NCI-H1048 (cell line): Measurements from ENCODE around the gene MCM3AP.
"Not testable (repeated sequence)": the region's sequence is repeated elsewhere in the genome, so short reads cannot be mapped to it uniquely, and the experiment has no call there.

Experiments used
- DNase-seq: peaks from one replicate; lab custom pipeline; 2025; lab: John Stamatoyannopoulos, UW

Gene MCM3AP

DNA sequence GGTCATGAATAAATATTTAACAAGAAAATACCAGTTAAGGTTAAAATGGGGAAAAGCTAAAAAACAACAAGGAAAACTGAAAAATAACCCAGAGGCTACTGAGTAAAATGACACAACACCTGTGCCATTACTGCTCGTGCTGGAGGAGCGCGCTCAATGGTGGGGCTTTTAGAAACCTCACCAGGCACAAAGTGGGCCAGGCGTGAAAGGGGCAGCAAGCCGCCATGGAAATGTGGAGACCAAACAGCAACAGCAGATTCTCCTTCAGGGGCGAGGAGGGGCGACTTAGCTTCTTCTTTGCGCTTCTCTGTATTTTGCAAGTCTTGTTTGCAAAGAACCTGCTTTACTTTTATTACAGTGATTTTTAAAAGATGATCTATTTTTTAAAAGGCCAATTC, 82.2 kb downstream of the MCM3AP start:
- DNase-seq = no peak

- DNase-seq = no peak
Measured at GRCh38 chr21:46202592-46203202, 82.7 kb downstream of the MCM3AP start.

DNA sequence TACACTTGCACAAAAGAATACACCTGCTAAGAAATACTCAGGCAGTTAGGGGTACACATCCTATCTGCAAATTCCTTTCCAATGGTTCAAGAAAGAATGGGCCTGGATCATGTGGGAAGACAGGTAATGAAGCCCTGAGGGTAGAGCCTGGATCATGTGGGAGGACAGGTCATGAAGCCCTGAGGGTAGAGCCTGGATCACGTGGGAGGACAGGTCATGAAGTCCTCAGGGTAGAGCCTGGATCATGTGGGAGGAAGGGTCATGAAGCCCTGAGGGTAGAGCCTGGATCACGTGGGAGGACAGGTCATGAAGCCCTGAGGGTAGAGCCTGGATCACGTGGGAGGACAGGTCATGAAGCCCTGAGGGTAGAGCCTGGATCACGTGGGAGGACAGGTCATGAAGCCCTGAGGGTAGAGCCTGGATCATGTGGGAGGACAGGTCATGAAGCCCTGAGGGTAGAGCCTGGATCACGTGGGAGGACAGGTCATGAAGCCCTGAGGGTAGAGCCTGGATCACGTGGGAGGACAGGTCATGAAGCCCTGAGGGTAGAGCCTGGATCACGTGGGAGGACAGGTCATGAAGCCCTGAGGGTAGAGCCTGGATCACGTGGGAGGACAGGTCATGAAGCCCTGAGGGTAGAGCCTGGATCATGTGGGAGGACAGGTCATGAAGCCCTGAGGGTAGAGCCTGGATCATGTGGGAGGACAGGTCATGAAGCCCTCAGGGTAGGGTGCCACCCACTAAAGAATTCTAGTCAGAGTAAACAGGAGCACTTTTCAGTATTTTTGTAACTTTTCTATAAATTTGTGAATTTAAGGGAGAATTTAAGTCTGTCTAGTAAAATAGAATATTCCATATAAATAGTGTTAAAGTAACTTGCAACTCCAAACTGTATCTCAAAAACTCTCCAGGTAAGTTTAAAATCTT, 84.3 kb downstream of the MCM3AP start:
- not testable (repeated sequence) for DNase-seq

- no peak for DNase-seq
Measured at GRCh38 chr21:46199436-46200373, 85.7 kb downstream of the MCM3AP start.

GRCh38 chr21:46196733-46197132, 88.7 kb downstream of the MCM3AP start:
- no peak for DNase-seq

DNA sequence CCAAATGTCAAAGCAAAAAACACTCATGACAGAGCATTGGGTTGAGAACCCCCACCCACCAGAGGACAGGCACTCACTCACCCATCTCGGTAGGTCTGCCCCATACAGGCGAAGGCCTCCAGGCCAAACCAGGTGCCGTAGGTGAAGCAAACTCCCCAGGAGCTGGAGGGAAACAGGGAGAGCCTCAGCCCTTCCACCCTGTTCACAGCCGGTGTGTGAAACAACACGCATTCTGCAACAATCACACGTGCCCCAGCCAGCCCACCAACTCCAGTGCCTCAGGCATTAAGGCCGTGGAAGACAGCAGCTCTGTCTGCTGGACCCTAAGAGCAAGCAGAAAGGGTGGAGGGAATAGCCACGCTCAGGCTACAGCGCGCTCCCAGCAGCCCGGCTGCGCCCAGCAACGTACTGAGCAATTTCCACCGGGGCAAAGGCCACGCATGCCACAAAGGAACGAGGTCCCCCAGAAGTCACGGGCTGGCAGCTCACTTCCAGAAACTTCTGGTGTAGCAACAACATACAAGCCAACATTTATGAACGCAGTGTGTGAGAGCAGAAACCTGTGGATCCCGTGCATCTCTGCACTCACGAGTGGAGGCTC, 89.7 kb downstream of the MCM3AP start:
- no peak for DNase-seq

DNA sequence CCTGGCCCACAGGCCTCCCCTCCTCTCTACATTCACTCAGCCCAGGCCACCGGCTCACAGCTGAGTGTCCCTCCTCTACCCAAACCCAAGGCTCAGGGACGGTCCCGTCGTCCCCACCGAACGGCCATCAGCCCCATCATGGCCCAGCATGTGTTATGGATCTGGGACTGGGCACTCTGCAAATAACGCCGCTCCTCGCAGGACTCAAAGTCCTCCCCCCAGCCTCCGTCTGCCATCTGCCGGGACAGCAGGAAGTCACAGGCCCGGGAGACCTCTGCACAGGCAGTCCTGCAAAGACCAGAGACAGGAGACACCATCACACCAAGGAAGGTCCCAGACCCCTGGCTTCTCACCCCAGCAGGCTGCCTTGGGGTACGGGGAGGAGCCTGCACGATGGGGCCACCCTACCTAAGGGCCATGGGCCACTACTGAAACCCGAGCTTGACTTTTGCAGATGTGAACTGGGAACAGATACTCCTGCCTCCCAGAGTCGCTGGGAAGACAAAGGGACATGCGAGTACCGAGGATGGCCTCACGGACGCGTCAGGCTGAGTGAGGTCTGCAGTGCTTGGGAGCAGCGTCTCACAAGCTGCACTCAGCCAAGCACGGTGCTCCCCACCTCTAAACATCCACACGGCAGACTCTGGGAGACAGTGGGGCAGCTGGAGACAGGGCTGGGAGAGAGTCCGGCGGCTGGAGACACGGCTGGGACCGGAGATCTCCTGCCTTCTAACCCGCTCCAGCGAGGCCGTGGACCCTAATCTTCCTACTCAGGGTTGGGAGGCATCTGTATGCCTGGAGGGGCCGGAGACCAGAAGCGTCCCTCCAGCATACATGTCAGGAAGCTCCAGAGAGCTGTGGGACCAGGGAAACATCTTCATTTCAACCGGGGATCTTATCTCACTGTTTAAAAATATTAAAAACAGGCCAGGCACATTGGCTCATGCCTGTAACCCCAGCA, 90.8 kb downstream of the MCM3AP start:
- DNase-seq = no peak

DNA sequence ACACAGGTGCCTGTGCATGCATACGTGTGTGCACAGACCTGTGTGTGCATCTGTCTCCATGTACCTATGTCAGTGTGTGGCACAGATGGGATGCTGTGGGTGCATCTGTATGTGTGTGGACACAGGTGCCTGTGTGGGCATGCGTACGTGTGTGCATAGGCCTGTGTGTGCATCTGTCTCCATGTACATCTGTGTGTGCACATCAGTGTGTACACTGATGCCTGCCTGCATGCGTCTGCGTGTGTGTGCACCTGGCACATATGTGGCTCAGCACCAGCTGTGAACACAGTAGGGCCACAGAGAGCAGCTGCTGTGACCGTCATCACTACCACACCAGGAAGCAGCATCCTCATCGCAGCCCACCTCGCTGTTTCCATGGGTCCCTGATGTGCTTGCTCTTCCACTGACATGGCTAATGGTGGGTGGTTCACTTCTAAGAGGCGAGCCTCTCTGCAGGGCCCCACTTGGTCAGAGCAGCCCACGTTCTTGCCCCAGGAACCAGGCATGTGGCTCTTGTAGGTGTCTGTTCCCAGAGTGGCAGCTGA, 91.5 kb downstream of the MCM3AP start:
- no peak for DNase-seq

DNA sequence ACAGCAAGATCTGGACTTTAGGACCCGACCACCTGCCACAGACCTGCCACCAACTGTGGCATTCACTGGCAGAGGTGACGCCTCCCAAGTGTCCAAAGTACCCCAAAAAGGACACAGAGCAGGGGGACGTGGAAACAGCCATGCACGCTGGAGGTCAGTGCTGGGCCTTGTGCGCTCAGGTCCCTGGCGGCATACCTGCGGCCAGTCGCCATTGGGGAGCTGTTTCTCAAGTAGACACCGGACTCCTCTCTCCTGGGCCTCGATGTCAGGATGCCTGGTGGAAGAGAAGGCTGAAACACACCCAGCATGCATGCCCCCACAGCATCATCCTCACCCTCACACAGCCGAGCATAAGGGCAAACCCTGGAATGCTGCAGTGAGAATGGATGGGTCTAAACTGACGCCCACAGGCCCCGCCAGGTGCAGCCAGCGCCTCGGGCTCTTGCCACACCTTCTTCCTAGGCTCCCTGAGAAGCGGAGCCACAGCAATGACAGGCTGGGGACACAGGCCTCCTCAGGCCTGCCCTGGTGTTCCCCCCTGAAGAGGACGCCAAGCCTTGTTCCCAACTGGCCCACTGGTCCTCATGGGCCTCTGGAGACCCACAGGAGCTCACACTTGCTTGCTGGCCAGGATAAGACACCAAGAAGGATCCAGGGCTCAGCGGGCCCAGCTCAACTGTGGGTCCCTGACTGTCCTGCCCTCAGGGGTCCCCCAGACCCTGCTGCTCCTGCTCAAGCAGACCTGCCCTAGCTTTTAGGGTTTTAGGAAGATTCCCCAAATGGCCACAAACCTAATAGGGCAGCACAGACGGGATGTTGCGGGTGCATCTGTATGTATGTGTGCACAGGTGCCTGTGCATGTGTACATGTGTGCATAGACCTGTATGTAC, 93.5 kb downstream of the MCM3AP start:
- no peak for DNase-seq

- DNase-seq = no peak
Measured at GRCh38 chr21:46191257-46191685, 94.1 kb downstream of the MCM3AP start.

- DNase-seq = no peak
Measured at GRCh38 chr21:46190491-46191131, 94.8 kb downstream of the MCM3AP start.

GRCh38 chr21:46189959-46190490, 95.4 kb downstream of the MCM3AP start:
- DNase-seq = no peak

DNA sequence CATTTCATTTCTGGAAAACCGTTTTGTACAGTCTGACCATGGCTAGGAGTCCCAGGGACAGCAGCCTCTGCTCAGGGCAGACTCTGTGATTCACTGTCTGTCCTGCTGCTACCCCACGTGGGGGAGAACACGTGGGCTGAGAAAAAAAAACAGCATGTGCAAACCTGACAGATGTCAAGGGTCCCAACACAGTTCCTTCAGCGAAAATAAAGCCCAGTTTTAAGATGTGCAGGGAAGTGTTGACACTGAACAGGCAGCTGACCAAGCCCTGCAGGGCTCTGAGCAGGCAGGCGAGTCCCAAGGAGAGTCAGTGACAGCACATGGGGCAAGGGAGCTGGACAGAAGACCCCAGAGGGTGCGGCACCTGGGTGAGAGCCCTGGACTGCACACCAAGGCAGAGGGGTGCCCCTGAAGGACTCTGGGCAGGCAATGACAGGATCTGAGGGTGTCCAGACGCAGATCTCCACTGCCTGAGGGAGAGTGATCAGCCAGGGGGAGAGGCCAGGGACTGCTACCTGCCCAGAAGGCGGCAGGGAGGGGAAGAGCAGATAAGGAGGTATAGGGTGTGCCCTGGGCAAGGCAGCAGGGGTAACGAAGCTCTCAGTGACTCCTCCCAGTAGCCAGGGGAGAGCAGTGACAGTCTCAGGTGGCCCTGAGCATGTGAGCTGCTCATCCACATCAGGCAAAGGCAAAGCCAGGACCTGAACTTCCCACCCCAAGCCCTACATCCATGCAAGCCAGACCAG, 96.0 kb downstream of the MCM3AP start:
- DNase-seq = no peak

DNA sequence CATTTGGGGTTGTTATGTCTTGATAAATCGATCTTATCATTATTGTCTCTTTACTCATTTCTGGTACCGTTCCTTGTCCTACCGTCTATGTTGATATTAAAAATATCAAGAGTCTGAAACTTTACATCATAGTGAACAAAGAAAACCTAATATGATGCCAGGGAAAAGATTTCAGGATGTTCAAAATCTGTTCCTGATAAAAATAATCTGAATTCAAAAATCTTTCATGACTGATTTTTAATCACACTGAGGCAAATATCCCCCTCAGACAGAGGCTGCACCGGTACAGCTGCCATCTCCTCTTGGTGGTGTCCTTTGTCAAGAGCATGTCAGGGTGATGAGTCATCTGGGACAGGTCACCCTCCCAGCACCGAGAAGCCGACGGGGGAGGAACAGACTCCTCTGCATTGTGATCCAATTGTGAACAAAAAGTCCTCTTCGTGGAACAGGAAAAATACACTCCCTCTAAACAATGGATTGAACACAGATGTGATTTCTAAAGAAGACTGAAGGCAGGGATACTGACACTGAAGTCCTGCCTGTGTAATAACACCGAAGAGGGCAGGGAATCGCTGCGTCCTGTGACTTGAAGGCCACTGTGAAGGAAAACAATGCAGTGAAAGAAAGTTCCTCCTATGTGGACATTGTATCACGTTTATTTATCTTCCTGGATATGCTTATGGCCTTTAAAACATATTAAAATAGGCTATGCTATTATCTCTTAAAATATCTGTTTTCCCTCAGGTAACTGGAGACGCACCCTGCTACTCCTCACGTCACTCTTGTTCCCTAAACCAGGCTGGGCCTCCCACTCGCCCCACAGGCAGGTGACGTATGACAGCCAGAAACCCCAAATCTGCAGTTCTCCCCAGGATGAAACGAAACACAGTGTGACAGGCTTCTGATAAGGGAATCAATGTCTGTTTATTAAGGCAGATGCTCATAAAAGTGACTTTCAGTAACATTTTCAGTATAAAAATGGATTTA, 96.9 kb downstream of the MCM3AP start:
- no peak for DNase-seq

- DNase-seq = no peak
Measured at GRCh38 chr21:46187814-46188213, 97.6 kb downstream of the MCM3AP start.

GRCh38 chr21:46187261-46187660, 98.2 kb downstream of the MCM3AP start:
- no peak for DNase-seq

DNA sequence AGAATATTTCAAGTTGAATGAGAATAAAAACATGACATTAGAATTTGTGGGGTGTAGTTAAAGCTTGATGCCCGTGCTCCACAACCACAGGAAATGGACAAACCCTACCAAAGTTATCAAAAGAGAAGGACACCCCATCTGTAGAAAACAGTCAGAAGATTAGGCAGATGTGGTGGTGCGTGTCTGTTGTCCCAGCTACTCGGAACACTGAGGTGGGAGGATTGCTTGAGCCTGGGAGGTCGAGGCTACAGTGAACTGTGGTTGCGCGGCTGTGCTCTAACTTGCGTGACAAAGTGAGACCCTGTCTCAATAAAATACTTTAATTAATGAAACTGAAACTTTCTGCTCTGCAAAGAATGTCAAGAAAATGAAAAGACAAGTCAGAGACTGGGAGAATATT, 99.7 kb downstream of the MCM3AP start:
- no peak for DNase-seq
